ENCODE results near the gene MTCL1. TPM values are rescaled to one million over a fixed set of nuclear protein-coding genes. Genes with fewer than 3 reads are reported as not detected.

MTCL1 gene
- total RNA-seq, 1 experiment from 2014 or later: 9.8 TPM

GRCh38 chr18:8788503-8789429 lies 83.4 kb downstream of the MTCL1 start:
- Histone ChIP-seq H3K27me3 (no peaks in the 10 kb centered on the region), H3K27ac (no peak overlapping the region), H3K9me3 (replicated peaks) (no peaks in the 10 kb centered on the region), H3K4me3 (no peak overlapping the region), H3K36me3 (no peaks in the 10 kb centered on the region), H3K4me1 (no peaks in the 10 kb centered on the region)
- no peak for DNase-seq

DNA sequence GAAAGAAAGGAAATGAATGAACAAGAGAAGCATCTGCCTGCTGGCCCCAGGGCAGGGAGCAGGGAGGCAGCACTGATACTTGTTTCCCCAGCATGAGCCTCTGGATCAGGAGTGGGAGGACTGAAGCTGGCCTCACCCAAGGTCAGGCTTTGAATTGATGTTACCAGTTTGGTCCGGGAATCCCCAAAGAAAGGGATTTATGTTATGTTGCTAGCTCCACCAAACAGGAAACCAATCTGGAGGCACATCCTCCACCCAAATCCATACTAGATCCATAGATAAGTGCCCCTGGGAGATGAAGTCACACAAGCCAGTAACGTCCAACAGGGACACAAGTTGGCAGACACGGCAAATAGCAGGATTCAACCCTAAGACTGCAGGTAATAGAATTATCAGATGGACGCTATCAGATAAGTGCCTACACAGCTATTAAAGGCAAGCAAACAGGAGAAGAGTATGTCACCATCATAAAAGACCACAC lies 85.9 kb downstream of the MTCL1 start:
- no peaks in the 10 kb centered on the region for H3K27me3 ChIP-seq
- H3K36me3 ChIP-seq: no peaks in the 10 kb centered on the region
- no peak overlapping the region for H3K27ac ChIP-seq
- H3K9me3 ChIP-seq (replicated peaks): no peaks in the 10 kb centered on the region
- no peak for DNase-seq
- no peaks in the 10 kb centered on the region for H3K4me1 ChIP-seq
- H3K4me3 ChIP-seq: no peak overlapping the region

GRCh38 chr18:8792688-8793316 lies 87.4 kb downstream of the MTCL1 start:
- Histone ChIP-seq H3K27ac (no peak overlapping the region), H3K4me3 (no peak overlapping the region), H3K36me3 (no peaks in the 10 kb centered on the region), H3K4me1 (0 out of 2 replicates have a peak, but pooled peaks cover 2% of the 10 kb centered on the region), H3K27me3 (no peaks in the 10 kb centered on the region), H3K9me3 (replicated peaks) (no peaks in the 10 kb centered on the region)
- no peak for DNase-seq

DNA sequence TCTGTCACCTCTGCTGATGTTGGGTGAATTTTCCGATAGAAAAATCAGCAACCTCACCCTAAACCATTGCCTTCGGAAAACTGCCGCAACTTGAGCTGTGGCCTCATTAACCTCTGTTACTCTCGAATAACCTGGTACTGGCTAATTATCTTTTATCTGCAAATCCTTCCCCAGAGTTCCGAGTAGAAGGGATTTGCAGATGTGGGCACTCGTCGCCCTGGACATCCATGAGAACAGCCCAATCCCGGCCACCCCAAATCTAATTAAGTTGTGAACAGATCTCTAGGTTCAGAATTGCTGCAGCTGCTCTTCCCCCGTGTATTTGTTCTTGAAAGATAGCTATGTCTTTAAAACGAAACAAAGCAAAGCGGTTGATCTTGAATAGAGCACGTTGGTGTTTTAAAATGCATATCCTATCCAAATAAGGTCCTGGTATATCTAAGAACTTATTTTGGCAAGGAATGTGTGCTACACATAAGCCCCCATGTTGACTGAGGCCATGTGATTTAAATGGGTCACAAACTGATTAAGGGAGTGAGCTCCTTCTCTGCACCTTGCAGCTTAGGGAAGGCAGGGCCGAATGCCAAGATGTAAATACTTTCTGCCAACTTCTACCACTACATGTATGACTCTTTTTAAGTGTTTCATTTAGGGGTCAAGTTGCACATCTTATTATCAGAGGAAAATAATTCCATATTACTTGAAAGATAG lies 88.2 kb downstream of the MTCL1 start:
- no peak overlapping the region for H3K4me3 ChIP-seq
- no peak for DNase-seq
- no peaks in the 10 kb centered on the region for H3K36me3 ChIP-seq
- H3K4me1 ChIP-seq: peaks cover 6% of the 10 kb centered on the region
- H3K9me3 ChIP-seq (replicated peaks): no peaks in the 10 kb centered on the region
- H3K27ac ChIP-seq: no peak overlapping the region
- H3K27me3 ChIP-seq: no peaks in the 10 kb centered on the region

GRCh38 chr18:8794156-8794933 lies 89.0 kb downstream of the MTCL1 start:
- H3K27me3 ChIP-seq: no peaks in the 10 kb centered on the region
- DNase-seq: no peak
- H3K4me3 ChIP-seq: no peak overlapping the region
- H3K27ac ChIP-seq: no peak overlapping the region
- H3K9me3 ChIP-seq (replicated peaks): no peaks in the 10 kb centered on the region
- H3K4me1 ChIP-seq: peaks cover 13% of the 10 kb centered on the region
- no peaks in the 10 kb centered on the region for H3K36me3 ChIP-seq

DNA sequence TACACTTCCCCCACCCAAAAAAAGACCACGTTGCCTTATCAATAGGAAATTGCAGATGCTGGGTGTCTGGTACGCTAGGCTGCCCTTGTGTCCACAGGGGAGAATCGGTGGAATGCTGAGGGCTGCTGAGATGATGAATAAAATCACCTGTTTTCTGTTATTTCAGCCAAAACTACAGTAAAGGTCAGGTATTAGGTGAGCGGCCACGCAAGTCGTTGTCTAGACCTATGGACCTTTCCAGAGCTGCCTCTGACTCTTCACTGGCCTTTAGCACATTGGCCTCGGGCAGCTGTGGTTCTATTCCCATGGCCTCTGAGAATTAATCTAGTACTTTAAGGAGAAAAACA lies 89.6 kb downstream of the MTCL1 start:
- H3K4me1 ChIP-seq: peaks cover 19% of the 10 kb centered on the region
- no peak for DNase-seq
- H3K9me3 ChIP-seq (replicated peaks): no peaks in the 10 kb centered on the region
- no peak overlapping the region for H3K27ac ChIP-seq
- no peak overlapping the region for H3K4me3 ChIP-seq
- no peaks in the 10 kb centered on the region for H3K27me3 ChIP-seq
- no peaks in the 10 kb centered on the region for H3K36me3 ChIP-seq

- no peak overlapping the region for H3K27ac ChIP-seq
- peaks cover 25% of the 10 kb centered on the region for H3K4me1 ChIP-seq
- H3K27me3 ChIP-seq: no peaks in the 10 kb centered on the region
Measured at GRCh38 chr18:8795586-8796325, 90.4 kb downstream of the MTCL1 start.

DNA sequence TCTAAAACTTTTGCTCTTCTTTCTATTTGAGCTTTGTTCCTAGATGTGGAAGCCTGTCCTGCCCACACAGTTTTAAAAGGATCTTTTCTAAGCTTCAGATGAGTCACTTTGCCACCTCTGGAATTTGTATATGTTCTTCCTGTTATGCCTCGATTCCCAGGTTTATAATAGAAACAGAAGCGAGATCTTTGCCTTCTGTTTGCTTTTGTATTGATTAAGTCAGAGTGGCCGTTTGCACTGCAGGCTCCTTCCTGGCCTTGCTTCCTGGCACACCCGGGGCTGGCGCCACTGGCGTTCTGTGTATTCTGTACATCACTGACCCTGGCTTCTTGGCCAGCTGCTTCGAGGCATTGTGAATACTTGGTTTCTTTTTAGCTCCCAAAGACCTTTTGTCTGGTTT lies 91.8 kb downstream of the MTCL1 start:
- no peaks in the 10 kb centered on the region for H3K9me3 ChIP-seq (replicated peaks)
- H3K36me3 ChIP-seq: no peaks in the 10 kb centered on the region
- no peak overlapping the region for H3K27ac ChIP-seq
- no peak overlapping the region for H3K4me3 ChIP-seq
- DNase-seq: no peak
- H3K27me3 ChIP-seq: no peaks in the 10 kb centered on the region
- peaks cover 39% of the 10 kb centered on the region for H3K4me1 ChIP-seq

More at GRCh38 chr18:8795586-8796325, 90.4 kb downstream of the MTCL1 start:
- no peak overlapping the region for H3K4me3 ChIP-seq
- H3K36me3 ChIP-seq: no peaks in the 10 kb centered on the region
- H3K9me3 ChIP-seq (replicated peaks): no peaks in the 10 kb centered on the region
- DNase-seq: no peak

DNA sequence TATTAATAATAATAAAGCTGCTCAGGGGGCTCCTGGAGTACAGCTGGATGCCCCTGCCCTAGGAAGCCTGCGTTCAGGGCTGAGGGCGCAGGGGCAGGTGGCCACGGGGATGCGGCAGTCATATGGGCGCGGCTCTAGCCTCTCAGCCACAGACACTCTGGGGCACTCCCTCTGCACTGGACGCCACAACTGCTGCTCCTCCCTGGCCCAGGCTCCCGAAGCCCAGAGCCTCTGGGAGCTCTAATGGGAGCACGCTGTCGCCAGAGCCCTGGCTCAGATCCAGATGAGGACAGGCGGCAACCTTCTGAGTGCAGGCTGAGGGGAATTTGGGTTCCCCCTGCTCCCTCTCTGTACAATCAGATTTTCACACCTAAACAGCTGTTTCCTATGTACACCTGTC lies 93.6 kb downstream of the MTCL1 start:
- Histone ChIP-seq H3K4me3 (no peak overlapping the region), H3K9me3 (replicated peaks) (no peaks in the 10 kb centered on the region), H3K27me3 (no peaks in the 10 kb centered on the region), H3K4me1 (peaks cover 44% of the 10 kb centered on the region), H3K36me3 (no peaks in the 10 kb centered on the region), H3K27ac (peak overlapping the region; percentile 98)
- peak; percentile 82 to 84 for DNase-seq

DNA sequence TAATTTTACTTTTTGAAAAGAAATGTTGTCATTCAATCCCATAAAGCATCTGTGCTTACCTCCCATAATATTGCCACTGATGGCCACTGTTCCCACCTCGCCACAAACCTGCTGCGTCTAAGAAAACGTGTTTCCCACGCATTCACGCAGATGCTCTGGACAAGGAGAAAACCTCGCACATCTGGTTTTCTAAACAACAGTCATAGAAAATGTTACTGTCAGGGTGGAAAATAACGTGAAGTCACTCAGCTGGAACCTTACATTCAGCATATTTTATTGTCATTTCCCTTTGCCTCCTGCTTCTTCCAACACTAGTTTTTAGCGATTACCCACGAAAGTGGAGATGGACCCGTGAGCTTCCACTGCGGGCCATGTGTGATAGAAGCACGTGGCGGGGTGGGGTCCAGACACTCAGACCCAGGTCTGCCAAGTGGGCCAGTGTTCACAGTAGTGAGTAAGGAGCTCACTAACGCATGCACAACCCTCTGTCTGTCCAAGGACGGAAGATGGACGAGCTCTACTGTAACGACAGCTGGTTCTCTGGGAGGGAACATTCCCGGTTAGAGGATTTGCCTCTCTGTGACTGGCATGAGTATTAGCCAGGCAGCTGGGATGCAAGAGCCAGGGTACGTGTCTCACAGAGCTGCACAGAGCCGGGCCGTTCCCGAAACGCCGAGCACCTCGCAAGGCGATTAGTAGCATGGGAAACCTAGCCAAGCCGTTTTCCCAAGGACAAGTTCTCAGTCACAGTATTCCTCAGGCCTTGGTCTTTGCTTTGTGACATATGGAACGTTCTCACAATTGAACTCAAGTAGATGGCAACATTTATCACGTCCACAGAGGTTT lies 94.5 kb downstream of the MTCL1 start:
- no peaks in the 10 kb centered on the region for H3K36me3 ChIP-seq
- no peaks in the 10 kb centered on the region for H3K9me3 ChIP-seq (replicated peaks)
- peaks cover 44% of the 10 kb centered on the region for H3K4me1 ChIP-seq

DNA sequence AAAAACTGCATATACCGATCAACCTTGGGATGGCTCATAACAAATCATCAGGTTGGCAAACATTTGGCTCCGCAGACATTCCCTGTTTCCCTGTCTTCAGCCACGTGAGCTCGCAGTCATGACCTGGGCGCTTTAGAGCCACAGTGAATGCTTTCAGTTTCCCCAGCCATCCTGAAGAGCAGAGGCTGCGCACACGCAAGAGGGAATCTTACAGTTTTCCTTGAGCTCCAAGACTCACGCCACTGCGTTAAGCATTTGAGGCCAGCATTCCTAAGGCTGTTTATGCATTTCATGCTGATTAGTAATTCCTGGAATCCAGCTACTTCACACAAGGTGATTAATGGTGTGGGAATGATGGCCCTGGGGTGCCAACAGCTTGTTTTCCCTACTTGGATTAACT lies 95.1 kb downstream of the MTCL1 start:
- Histone ChIP-seq H3K9me3 (replicated peaks) (no peaks in the 10 kb centered on the region), H3K4me3 (peak overlapping the region; percentile 41), H3K27me3 (no peaks in the 10 kb centered on the region), H3K4me1 (peaks cover 44% of the 10 kb centered on the region), H3K36me3 (no peaks in the 10 kb centered on the region), H3K27ac (peak overlapping the region; percentile 98)
- peak; percentile 42 to 60 for DNase-seq

More for the DNA sequence above, 94.5 kb downstream of the MTCL1 start:
- Histone ChIP-seq H3K27ac (peak overlapping the region; percentile 98), H3K27me3 (no peaks in the 10 kb centered on the region), H3K4me3 (peak overlapping the region; percentile 41)
- peak; percentile 90 to 93 for DNase-seq

DNA sequence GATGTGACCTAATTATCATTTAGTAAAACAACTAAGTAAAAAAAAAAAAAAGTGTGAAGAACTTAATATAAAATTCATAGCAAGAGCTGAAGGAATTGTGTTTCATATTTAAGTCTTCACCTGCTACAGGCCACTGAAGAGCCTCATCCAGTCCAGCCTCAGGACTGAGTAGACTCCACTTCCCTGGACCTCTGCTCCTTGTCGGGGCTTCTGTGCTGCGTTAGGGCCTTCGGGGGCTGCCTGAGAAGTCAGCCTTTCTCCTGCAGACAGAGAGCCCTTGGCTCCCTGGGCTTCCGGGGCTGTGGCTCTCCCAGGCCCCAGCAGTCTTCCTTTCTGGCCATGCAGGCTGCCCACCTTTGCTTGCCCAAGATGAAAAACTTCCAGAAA lies 95.5 kb downstream of the MTCL1 start:
- Histone ChIP-seq H3K9me3 (replicated peaks) (no peaks in the 10 kb centered on the region), H3K36me3 (no peaks in the 10 kb centered on the region), H3K27me3 (no peaks in the 10 kb centered on the region), H3K4me1 (peaks cover 44% of the 10 kb centered on the region), H3K4me3 (peak overlapping the region; percentile 41), H3K27ac (peak overlapping the region; percentile 98)
- peak; percentile 26 to 50 for DNase-seq

DNA sequence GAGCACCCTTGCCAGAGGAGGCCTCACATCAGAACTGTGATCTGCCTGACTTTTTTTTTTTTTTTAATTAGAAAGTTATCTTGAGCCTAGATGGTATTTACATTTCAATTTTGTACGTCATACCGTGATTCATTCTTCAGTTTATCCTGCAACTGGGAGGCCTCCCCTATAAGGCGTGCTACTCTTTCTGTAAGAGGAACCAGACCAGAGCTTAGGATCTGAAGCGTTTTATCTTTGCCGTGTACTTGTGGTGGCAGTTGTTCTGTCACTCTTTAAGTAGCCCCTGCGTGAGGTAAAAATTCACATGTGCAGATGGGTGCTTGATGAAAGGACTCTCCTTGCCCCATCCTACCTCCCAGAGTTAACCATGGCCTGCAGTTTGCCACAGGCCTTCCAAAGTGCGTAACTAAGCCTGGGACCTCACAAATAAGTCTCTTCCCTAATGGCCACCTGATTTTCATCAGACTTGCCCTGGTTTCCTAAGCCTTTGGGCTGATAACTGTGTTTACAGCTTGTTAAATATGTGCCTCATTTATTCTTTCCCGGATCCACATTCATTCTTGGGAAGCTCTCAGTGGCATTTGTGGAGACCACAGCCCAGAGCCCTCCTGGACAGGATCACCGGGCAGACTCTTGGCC lies 96.0 kb downstream of the MTCL1 start:
- H3K27me3 ChIP-seq: no peaks in the 10 kb centered on the region
- DNase-seq: peak; percentile 32 to 58
- no peaks in the 10 kb centered on the region for H3K9me3 ChIP-seq (replicated peaks)
- no peaks in the 10 kb centered on the region for H3K36me3 ChIP-seq
- H3K4me3 ChIP-seq: no peak overlapping the region
- H3K4me1 ChIP-seq: peaks cover 44% of the 10 kb centered on the region
- peak overlapping the region; percentile 98 for H3K27ac ChIP-seq
